PFSK-1 (cell line): ENCODE data around the gene MRPL50.

ENCODE experiments used
- POLR2AphosphoS5 ChIP-seq: IDR thresholded peaks from 2 replicates; pipeline ENCODE4 v1.6.1; 2012; ENCODE audit warnings: low read depth, mild to moderate bottlenecking, control low read depth, low read length, moderate library complexity
- SIN3A ChIP-seq: IDR thresholded peaks from 2 replicates; pipeline ENCODE4 v1.6.1; 2012; ENCODE audit warnings: mild to moderate bottlenecking, low read length, moderate library complexity, borderline replicate concordance; ENCODE audit not compliant: insufficient read depth
- TAF1 ChIP-seq: IDR thresholded peaks from 2 replicates; pipeline ENCODE4 v1.6.1; 2012; ENCODE audit warnings: low read length, control low read depth, borderline replicate concordance; ENCODE audit not compliant: insufficient read depth

GRCh38 chr9:101367323-101367722 is 31.1 kb downstream of the MRPL50 start:
- TF ChIP-seq SIN3A: no peak
- no peak for TF ChIP-seq TAF1
- no peak for TF ChIP-seq POLR2AphosphoS5
